PC-9 (cell line): ENCODE data around the gene PHLPP1. TPM values are rescaled to one million over a fixed set of nuclear protein-coding genes. Genes with fewer than 3 reads are reported as not detected.

ENCODE experiments used
- BruUV-seq: library from RNA; stranded (reverse); fragments of 400-500 nt; replicated peaks from 2 replicates; lab custom pipeline; 2021; lab: Mats Ljungman, UMichigan
- CTCF ChIA-PET: fragments of 300-600 bp; sonication (Branson Sonifier 250); formaldehyde crosslinking; loops from one replicate; lab custom pipeline; 2022; ENCODE audit warnings: antibody characterized with exemption; lab: Charles Lee
- POLR2A ChIA-PET: fragments of 300-600 bp; sonication (Branson Sonifier 250); formaldehyde crosslinking; loops from one replicate; lab custom pipeline; 2022; ENCODE audit warnings: antibody characterized with exemption; ENCODE audit not compliant: unreplicated experiment; lab: Charles Lee
- DNase-seq, 2 experiments: peaks; one replicate each; pipeline versions ENCODE4 v3.0.0 to v3.0.0-alpha.2; 2015 to 2022; ENCODE audit warnings: mixed read lengths in 1 of 2
- H2AFZ ChIP-seq: fragments of 200-600 bp; sonication (generic); 2 replicates; pipeline ENCODE4 v1.8.1; 2017; ENCODE audit warnings: antibody characterized with exemption
- H3F3A ChIP-seq: fragments of 200-600 bp; sonication (generic); 2 replicates; pipeline ENCODE4 v1.8.1; 2017; ENCODE audit warnings: antibody characterized with exemption, mild to moderate bottlenecking, low read depth; ENCODE audit not compliant: insufficient read depth
- H3K27ac ChIP-seq: fragments of 200-600 bp; sonication (generic); 2 replicates; pipeline ENCODE4 v1.6.1; 2016; ENCODE audit warnings: mixed run types
- H3K27me3 ChIP-seq: fragments of 200-600 bp; sonication (generic); 2 replicates; pipeline ENCODE4 v1.6.1; 2016; ENCODE audit warnings: low read depth, mixed run types; ENCODE audit not compliant: insufficient read depth
- H3K36me3 ChIP-seq: fragments of 200-600 bp; sonication (generic); 2 replicates; pipeline ENCODE4 v1.6.1; 2016; ENCODE audit warnings: low read depth, mixed run types
- H3K4me1 ChIP-seq: fragments of 200-600 bp; sonication (generic); replicated peaks from 2 replicates; pipeline ENCODE4 v1.6.1; 2016; ENCODE audit warnings: mixed run types; ENCODE audit not compliant: insufficient read depth
- H3K4me2 ChIP-seq: fragments of 200-600 bp; sonication (generic); 2 replicates; pipeline ENCODE4 v1.6.1; 2017; ENCODE audit warnings: mixed run types
- H3K4me3 ChIP-seq: fragments of 200-600 bp; sonication (generic); 2 replicates; pipeline ENCODE4 v1.6.1; 2016; ENCODE audit warnings: mixed run types
- H3K79me2 ChIP-seq: fragments of 200-600 bp; sonication (generic); 2 replicates; pipeline ENCODE4 v1.6.1; 2017; ENCODE audit warnings: low read depth, mixed run types
- H3K9me2 ChIP-seq: fragments of 200-600 bp; sonication (generic); 2 replicates; pipeline ENCODE4 v1.8.1; 2017; ENCODE audit warnings: mild to moderate bottlenecking; ENCODE audit not compliant: insufficient read depth
- H3K9me3 ChIP-seq: fragments of 200-600 bp; sonication (generic); 2 replicates; pipeline ENCODE4 v1.8.1; 2016; ENCODE audit warnings: low read depth; ENCODE audit not compliant: insufficient read depth
- H4K20me1 ChIP-seq: fragments of 200-600 bp; sonication (generic); 2 replicates; pipeline ENCODE4 v1.8.1; 2017; ENCODE audit not compliant: insufficient read depth
- EZH2 ChIP-seq: fragments of 200-600 bp; sonication (generic); IDR thresholded peaks from 2 replicates; pipeline ENCODE4 v1.8.0; 2017; ENCODE audit warnings: antibody characterized with exemption, low read depth
- intact Hi-C: fragments of 100-400 bp; cut with micrococcal nuclease; formaldehyde crosslinking; loops from one replicate; pipeline ENCODE4 v1.10.0; 2022; ENCODE audit not compliant: unreplicated experiment
- total RNA-seq: library from RNA; stranded (reverse); gene quantifications from 2 replicates; pipeline ENCODE4 v1.2.3, GENCODE V29; 2021
- TF ChIP-seq, protein P1 (sequence below): fragments of 200-600 bp; sonication (generic); conservative IDR thresholded peaks from 2 replicates; pipeline ENCODE4 v1.6.1; 2017; ENCODE audit warnings: mixed run types, antibody characterized with exemption, mild to moderate bottlenecking, moderate library complexity

Gene PHLPP1
- total RNA-seq, 1 experiment from 2014 or later: 21.1 TPM

DNA sequence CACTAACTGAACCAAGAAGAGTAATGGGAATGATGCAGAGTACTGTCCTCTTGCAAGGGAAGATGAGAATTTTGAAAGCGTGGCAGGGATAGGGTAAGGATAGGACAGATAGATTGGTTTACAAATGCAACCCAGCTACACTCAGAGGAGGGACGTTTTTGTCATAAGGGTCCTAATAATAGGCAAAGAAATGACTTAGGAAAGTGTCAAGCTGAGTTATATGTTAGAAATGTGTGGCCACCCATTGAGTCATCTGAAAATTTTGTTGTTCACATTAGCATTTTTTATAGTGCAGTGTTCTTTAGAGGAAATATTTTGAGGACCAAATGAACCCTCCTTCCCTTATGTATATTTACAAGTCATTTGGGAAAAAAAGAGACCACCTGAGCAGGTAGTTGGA is 137.5 kb downstream of the PHLPP1 start:
- Histone ChIP-seq H4K20me1 (no peaks in the 10 kb centered on the region), H3K4me3 (no peak overlapping the region), H2AFZ (no peak overlapping the region), H3K79me2 (peaks cover 13% of the 10 kb centered on the region; the same call in 1 of the 2 replicates), H3K27me3 (no peaks in the 10 kb centered on the region), H3K4me1 (peaks cover 12% of the 10 kb centered on the region), H3F3A (peaks cover 4% of the 10 kb centered on the region; the same call in 1 of the 2 replicates), H3K9me2 (no peaks in the 10 kb centered on the region), H3K36me3 (no peaks in the 10 kb centered on the region), H3K9me3 (no peaks in the 10 kb centered on the region), H3K4me2 (no peak overlapping the region), H3K27ac (no peak overlapping the region)
- intact Hi-C loops: no loop called here
- CTCF ChIA-PET: no interaction called here
- POLR2A ChIA-PET: no interaction called here
- no peak for TF ChIP-seq EZH2
- TF ChIP-seq, protein P1, sequence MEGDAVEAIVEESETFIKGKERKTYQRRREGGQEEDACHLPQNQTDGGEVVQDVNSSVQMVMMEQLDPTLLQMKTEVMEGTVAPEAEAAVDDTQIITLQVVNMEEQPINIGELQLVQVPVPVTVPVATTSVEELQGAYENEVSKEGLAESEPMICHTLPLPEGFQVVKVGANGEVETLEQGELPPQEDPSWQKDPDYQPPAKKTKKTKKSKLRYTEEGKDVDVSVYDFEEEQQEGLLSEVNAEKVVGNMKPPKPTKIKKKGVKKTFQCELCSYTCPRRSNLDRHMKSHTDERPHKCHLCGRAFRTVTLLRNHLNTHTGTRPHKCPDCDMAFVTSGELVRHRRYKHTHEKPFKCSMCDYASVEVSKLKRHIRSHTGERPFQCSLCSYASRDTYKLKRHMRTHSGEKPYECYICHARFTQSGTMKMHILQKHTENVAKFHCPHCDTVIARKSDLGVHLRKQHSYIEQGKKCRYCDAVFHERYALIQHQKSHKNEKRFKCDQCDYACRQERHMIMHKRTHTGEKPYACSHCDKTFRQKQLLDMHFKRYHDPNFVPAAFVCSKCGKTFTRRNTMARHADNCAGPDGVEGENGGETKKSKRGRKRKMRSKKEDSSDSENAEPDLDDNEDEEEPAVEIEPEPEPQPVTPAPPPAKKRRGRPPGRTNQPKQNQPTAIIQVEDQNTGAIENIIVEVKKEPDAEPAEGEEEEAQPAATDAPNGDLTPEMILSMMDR: no peak
- no peak for DNase-seq
- BruUV-seq: no TSS peak

DNA sequence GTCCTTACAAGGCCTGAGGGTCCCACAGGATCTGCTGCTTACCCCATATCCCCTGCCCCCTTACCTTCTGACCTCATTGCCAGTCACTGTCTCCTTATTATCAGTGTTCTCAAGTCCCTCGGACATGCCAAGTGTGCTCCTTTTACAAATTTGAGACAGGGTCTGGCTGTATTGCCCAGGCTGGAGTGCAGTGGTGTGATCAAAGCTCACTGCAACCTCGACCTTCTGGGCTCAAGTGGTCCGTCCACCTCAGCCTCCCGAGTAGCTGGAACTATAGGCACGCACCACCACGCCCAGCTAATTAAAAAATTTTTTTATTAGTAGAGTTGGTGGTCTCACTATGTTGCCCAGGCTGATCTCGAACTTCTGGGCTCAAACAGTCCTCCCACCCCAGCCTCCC is 141.0 kb downstream of the PHLPP1 start:
- POLR2A ChIA-PET: no interaction called here
- Histone ChIP-seq H3K27ac (no peak overlapping the region), H3K9me2 (no peaks in the 10 kb centered on the region), H3K4me1 (no peaks in the 10 kb centered on the region; the same call in 1 of the 2 replicates), H3K79me2 (0 out of 2 replicates have a peak, but pooled peaks cover 6% of the 10 kb centered on the region), H3F3A (no peaks in the 10 kb centered on the region), H3K4me3 (no peak overlapping the region), H3K27me3 (no peaks in the 10 kb centered on the region), H3K36me3 (no peaks in the 10 kb centered on the region; the same call in 1 of the 2 replicates), H3K9me3 (no peaks in the 10 kb centered on the region), H3K4me2 (no peak overlapping the region), H2AFZ (no peak overlapping the region), H4K20me1 (no peaks in the 10 kb centered on the region)
- no TSS peak for BruUV-seq
- TF ChIP-seq EZH2: no peak
- TF ChIP-seq, protein P1: no peak
- intact Hi-C loops: no loop called here
- no peak for DNase-seq
- CTCF ChIA-PET: no interaction called here

DNA sequence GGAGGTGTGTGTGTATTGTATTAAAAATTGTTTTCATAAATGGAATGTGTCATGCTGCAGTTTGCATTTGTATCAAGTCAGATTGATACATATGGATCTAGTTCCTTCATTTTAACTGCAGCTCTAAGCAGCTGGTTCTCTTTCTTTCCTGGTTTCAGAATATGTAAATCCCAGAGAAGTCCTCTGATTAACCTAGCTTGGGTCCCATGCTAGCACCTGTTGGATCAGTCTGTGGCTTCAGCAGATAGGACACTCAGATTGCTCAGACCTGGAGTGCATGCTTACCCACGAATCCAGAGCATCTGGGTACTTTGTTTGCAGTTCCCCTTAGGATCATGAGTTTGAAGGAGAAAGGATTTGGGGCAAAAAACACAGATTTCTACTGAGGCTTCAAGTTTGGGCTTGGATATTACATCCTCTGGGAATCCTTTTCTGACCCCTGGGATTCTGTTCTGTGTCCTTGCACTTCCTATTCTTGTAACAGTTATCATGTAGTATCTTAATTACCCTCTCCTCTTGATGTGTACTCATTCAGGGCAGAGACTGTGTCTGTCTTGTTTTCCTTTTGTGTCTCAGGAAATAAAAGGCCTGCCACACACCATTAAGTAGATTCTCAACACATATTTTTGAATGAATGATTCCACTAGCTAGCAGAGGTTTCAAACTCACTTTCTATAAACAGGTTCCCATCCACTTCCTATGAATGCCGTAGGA is 142.1 kb downstream of the PHLPP1 start:
- no peak overlapping the region for H3K4me2 ChIP-seq
- H3K27me3 ChIP-seq: no peaks in the 10 kb centered on the region
- H2AFZ ChIP-seq: no peak overlapping the region
- no peak for TF ChIP-seq EZH2
- TF ChIP-seq, protein P1: no peak
- no peak overlapping the region for H3K4me3 ChIP-seq
- CTCF ChIA-PET: no interaction called here
- DNase-seq: no peak
- H3K9me2 ChIP-seq: no peaks in the 10 kb centered on the region
- no peak overlapping the region for H3K27ac ChIP-seq
- H3K9me3 ChIP-seq: no peaks in the 10 kb centered on the region
- no peaks in the 10 kb centered on the region; the same call in 1 of the 2 replicates for H3K4me1 ChIP-seq
- intact Hi-C loops: no loop called here
- H3K79me2 ChIP-seq: 0 out of 2 replicates have a peak, but pooled peaks cover 6% of the 10 kb centered on the region
- BruUV-seq: no TSS peak
- peaks cover 6% of the 10 kb centered on the region; the same call in 1 of the 2 replicates for H3K36me3 ChIP-seq
- POLR2A ChIA-PET: no interaction called here
- H4K20me1 ChIP-seq: no peaks in the 10 kb centered on the region
- H3F3A ChIP-seq: no peaks in the 10 kb centered on the region
